Measurements from ENCODE around the gene ABCG5.

DNA sequence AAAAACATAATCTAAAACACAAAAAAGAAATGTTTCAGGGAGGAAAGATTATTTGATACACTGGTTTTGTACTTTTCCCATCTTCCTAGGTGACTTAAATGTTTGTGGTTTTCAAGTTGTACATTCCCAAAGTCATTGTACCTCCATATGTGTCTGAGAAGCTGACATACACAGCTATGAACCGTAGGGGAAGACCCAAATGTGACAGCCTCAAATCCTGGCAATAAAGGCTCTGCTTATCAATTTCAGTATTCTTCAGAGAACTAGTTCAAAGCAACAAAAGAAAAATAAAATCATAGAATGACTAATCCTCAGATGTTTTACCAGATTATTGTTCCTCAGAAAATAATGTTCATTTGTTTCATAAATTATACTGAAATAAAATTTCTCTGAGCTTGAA, 62.3 kb downstream of the ABCG5 start:
- TF ChIP-seq, protein P1, sequence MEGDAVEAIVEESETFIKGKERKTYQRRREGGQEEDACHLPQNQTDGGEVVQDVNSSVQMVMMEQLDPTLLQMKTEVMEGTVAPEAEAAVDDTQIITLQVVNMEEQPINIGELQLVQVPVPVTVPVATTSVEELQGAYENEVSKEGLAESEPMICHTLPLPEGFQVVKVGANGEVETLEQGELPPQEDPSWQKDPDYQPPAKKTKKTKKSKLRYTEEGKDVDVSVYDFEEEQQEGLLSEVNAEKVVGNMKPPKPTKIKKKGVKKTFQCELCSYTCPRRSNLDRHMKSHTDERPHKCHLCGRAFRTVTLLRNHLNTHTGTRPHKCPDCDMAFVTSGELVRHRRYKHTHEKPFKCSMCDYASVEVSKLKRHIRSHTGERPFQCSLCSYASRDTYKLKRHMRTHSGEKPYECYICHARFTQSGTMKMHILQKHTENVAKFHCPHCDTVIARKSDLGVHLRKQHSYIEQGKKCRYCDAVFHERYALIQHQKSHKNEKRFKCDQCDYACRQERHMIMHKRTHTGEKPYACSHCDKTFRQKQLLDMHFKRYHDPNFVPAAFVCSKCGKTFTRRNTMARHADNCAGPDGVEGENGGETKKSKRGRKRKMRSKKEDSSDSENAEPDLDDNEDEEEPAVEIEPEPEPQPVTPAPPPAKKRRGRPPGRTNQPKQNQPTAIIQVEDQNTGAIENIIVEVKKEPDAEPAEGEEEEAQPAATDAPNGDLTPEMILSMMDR (conservative IDR thresholded peaks at IDR 0.05; ENCODE audit: low read depth, low read length) = no peak
- TF ChIP-seq RAD21 (IDR thresholded peaks at IDR 0.05; ENCODE audit: low read length) (no peak), SMC3 (IDR thresholded peaks at IDR 0.05; ENCODE audit: low read depth, low read length) (no peak), MAFK (IDR thresholded peaks at IDR 0.05; ENCODE audit: low read depth, low read length) (no peak), CEBPB (IDR thresholded peaks at IDR 0.05; ENCODE audit: low read depth, low read length) (no peak), RFX5 (IDR thresholded peaks at IDR 0.05; ENCODE audit: low read depth, low read length) (no peak), USF2 (IDR thresholded peaks at IDR 0.05; ENCODE audit: low read depth, low read length) (no peak), MXI1 (IDR thresholded peaks at IDR 0.05; ENCODE audit: borderline replicate concordance, low read depth, low read length) (no peak), MAZ (IDR thresholded peaks at IDR 0.05; ENCODE audit: borderline replicate concordance, low read depth, low read length) (no peak), RCOR1 (IDR thresholded peaks at IDR 0.05; ENCODE audit: insufficient replicate concordance, low read length) (no peak), BHLHE40 (IDR thresholded peaks at IDR 0.05; ENCODE audit: low read depth, low read length) (no peak)

Measured in IMR-90 (cell line).